ENCODE results near the gene FKBP15. TPM values are rescaled to one million over a fixed set of nuclear protein-coding genes. Genes with fewer than 3 reads are reported as not detected.
A peak's percentile ranks its signal among the peaks of the same experiment; 100 is the strongest.

Gene FKBP15
- total and polyA plus RNA-seq, 2 of the 13 experiments (the other 11 are each of a cell fraction or from before 2014, with no cell fraction given), result 12.3 to 18.6 TPM

DNA sequence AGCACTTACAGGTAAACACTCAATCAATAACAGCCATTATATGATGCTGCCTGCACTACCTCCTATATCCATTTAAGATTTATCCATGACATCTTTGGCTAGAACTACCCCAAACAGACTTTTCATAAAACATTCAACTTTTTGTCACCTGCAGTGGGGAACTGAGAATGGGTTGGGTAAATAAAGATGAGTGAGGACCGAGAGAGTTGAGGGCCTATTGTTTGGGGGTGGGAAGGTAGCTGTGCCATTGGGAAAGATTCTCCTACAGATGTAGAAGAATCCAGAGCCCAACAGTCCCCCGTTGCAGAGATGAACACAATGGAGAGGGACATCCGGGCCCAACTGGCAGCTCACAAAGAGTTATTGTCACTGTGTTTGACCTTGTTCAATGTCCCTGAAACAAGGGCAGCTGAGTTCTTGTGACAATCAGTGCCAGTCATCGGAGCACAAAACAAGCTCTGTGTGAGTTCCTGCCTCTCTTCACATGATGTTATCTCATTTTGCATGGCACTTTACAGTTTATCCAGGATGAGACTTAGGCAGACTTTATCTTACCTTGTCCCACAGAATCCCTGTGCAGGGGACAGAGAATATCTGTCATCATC lies 81.8 kb downstream of the FKBP15 start (continued):
- TF ChIP-seq ARID5B (CRISPR knock-in tag; IDR thresholded peaks at IDR 0.05) (peak; percentile 91), HOXA3 (CRISPR knock-in tag; IDR thresholded peaks at IDR 0.05) (no peak), FOXA3 (CRISPR knock-in tag; IDR thresholded peaks at IDR 0.05) (peak; percentile 86), RELA (CRISPR knock-in tag; IDR thresholded peaks at IDR 0.05) (no peak), KAT8 (CRISPR knock-in tag; IDR thresholded peaks at IDR 0.05) (peak; percentile 39; the same call in 1 of the 2 replicates), SOX5 (CRISPR knock-in tag; IDR thresholded peaks at IDR 0.05; ENCODE audit: borderline replicate concordance) (peak; percentile 99), FOXK2 (IDR thresholded peaks at IDR 0.05) (peak; percentile 40; the same call in 1 of the 2 replicates), ZNF331 (CRISPR knock-in tag; IDR thresholded peaks at IDR 0.05) (peak; percentile 92), ZNF672 (CRISPR knock-in tag; IDR thresholded peaks at IDR 0.05) (no peak), NKX3-1 (CRISPR knock-in tag; IDR thresholded peaks at IDR 0.05) (no peak), HMGXB4 (CRISPR knock-in tag; IDR thresholded peaks at IDR 0.05; ENCODE audit: borderline replicate concordance in 1 of 2, low read depth in 1 of 2) (no peak), MAF1 (CRISPR knock-in tag; IDR thresholded peaks at IDR 0.05; ENCODE audit: borderline replicate concordance) (no peak), ZFX (CRISPR knock-in tag; IDR thresholded peaks at IDR 0.05; ENCODE audit: low read depth) (peak; percentile 49; the same call in 1 of the 2 replicates), HNF4G (IDR thresholded peaks at IDR 0.05; ENCODE audit: borderline replicate concordance, low read depth, low read length) (peak; percentile 32; the same call in 1 of the 2 replicates), HNF4G (CRISPR knock-in tag; IDR thresholded peaks at IDR 0.05; ENCODE audit: borderline replicate concordance, low read depth) (no peak), POLR2A (IDR thresholded peaks at IDR 0.05; ENCODE audit: insufficient read depth in 1 of 2, low read depth in 2 of 2, low read length in 2 of 2) (peak in 1 of 2 experiments; percentile 15; a peak in 1 of 4 replicates)
- TF ChIP-seq, protein P1, sequence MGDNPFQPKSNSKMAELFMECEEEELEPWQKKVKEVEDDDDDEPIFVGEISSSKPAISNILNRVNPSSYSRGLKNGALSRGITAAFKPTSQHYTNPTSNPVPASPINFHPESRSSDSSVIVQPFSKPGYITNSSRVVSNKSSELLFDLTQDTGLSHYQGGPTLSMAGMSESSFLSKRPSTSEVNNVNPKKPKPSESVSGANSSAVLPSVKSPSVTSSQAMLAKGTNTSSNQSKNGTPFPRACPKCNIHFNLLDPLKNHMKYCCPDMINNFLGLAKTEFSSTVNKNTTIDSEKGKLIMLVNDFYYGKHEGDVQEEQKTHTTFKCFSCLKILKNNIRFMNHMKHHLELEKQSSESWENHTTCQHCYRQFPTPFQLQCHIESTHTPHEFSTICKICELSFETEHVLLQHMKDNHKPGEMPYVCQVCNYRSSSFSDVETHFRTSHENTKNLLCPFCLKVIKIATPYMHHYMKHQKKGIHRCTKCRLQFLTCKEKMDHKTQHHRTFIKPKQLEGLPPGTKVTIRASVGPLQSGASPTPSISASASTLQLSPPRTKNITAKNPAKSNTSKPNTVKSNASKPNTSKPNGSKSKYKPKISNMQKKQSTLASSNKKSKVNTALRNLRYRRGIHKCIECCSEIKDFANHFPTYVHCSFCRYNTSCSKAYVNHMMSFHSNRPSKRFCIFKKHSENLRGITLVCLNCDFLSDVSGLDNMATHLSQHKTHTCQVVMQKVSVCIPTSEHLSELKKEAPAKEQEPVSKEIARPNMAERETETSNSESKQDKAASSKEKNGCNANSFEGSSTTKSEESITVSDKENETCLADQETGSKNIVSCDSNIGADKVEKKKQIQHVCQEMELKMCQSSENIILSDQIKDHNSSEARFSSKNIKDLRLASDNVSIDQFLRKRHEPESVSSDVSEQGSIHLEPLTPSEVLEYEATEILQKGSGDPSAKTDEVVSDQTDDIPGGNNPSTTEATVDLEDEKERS (CRISPR knock-in tag; IDR thresholded peaks at IDR 0.05), result peak; percentile 37; the same call in 1 of the 2 replicates
- TF ChIP-seq, protein P2, sequence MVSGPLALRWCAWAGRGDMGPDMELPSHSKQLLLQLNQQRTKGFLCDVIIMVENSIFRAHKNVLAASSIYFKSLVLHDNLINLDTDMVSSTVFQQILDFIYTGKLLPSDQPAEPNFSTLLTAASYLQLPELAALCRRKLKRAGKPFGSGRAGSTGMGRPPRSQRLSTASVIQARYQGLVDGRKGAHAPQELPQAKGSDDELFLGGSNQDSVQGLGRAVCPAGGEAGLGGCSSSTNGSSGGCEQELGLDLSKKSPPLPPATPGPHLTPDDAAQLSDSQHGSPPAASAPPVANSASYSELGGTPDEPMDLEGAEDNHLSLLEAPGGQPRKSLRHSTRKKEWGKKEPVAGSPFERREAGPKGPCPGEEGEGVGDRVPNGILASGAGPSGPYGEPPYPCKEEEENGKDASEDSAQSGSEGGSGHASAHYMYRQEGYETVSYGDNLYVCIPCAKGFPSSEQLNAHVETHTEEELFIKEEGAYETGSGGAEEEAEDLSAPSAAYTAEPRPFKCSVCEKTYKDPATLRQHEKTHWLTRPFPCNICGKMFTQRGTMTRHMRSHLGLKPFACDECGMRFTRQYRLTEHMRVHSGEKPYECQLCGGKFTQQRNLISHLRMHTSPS (CRISPR knock-in tag; IDR thresholded peaks at IDR 0.05; ENCODE audit: low read depth), result peak; percentile 72

Data from HepG2 (cell line).